PC-9 (cell line): ENCODE measurements around the gene COL5A2.

ENCODE experiments used
- CTCF ChIP-seq: fragments of 200-600 bp; sonication (generic); conservative IDR thresholded peaks from 2 replicates; pipeline ENCODE4 v1.6.1; 2017; ENCODE audit warnings: mixed run types, antibody characterized with exemption, mild to moderate bottlenecking, moderate library complexity
- EZH2 ChIP-seq: fragments of 200-600 bp; sonication (generic); IDR thresholded peaks from 2 replicates; pipeline ENCODE4 v1.8.0; 2017; ENCODE audit warnings: antibody characterized with exemption, low read depth

GRCh38 chr2:189022492-189022891 lies 157.1 kb downstream of the COL5A2 start:
- TF ChIP-seq CTCF (no peak), EZH2 (no peak)
